ENCODE results near the gene TTYH3.
"Not testable (repeated sequence)": the region's sequence is repeated elsewhere in the genome, so short reads cannot be mapped to it uniquely, and the experiment has no call there.

DNA sequence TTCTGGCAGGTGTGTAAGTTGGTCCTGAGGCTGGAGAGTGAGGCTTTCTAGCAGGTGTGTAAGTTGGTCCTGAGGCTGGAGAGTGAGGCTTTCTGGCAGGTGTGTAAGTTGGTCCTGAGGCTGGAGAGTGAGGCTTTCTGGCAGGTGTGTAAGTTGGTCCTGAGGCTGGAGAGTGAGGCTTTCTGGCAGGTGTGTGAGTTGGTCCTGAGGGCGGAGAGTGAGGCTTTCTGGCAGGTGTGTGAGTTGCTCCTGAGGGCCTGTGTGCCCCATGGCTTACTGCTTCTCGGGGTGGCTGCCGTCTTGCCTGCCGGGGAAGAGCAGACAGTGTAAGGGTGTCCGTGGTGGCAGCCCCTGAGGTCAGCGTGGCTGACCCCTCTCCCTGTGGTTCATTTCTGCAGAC is 22.1 kb upstream of the TTYH3 start:
- TF ChIP-seq, protein P1, sequence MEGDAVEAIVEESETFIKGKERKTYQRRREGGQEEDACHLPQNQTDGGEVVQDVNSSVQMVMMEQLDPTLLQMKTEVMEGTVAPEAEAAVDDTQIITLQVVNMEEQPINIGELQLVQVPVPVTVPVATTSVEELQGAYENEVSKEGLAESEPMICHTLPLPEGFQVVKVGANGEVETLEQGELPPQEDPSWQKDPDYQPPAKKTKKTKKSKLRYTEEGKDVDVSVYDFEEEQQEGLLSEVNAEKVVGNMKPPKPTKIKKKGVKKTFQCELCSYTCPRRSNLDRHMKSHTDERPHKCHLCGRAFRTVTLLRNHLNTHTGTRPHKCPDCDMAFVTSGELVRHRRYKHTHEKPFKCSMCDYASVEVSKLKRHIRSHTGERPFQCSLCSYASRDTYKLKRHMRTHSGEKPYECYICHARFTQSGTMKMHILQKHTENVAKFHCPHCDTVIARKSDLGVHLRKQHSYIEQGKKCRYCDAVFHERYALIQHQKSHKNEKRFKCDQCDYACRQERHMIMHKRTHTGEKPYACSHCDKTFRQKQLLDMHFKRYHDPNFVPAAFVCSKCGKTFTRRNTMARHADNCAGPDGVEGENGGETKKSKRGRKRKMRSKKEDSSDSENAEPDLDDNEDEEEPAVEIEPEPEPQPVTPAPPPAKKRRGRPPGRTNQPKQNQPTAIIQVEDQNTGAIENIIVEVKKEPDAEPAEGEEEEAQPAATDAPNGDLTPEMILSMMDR (conservative IDR thresholded peaks at IDR 0.05; ENCODE audit: low read length) = not testable (repeated sequence)
- TF ChIP-seq EZH2phosphoT487 (IDR thresholded peaks at IDR 0.05; ENCODE audit: borderline replicate concordance, low read depth, low read length) = not testable (repeated sequence)

Measured in OCI-LY7 (cell line).